HG03378 (cell line): ENCODE data around the gene RAPGEF2.
A peak's percentile ranks its signal among the peaks of the same experiment; 100 is the strongest.
"Not testable (repeated sequence)": the region's sequence is repeated elsewhere in the genome, so short reads cannot be mapped to it uniquely, and the experiment has no call there.

Experiments
- ATAC-seq: cut with Tn5 transposase; IDR thresholded peaks from one replicate; pipeline ENCODE4 v1.9.1; 2021; ENCODE audit warnings: mild to moderate bottlenecking, moderate library complexity; ENCODE audit not compliant: unreplicated experiment

Gene RAPGEF2

DNA sequence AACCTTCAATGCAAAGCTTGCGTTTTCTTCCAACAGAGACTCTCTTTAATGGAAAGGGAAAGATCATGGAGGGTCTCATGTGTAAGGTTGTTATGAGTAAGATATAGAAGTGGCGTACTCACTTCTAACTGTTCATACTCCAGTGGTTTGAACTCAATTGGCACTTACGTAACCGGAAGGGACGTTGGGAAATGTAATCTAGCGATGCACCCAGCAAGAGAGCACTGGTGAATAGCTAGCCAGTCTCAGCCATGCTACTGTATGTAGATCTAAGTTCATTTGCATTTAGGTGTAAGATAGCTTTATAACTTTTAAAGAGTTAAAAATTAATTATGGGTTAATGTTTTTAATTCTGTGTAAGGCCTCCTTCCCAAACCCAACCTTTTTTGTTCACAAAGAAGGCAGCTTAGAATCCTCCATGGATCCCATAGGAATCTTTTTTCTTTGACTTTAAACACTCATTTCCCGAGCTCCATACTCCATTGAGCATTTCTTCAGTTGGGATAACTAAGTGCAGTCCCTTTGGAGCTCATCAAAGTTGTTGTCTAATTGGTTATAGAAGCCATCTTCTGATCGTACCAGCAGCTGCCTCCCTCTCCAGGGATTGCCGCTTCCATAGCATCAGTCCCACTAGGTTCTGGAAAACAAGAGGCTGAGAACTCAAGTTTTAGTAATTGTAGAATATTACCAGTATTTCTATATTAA, 191.1 kb downstream of the RAPGEF2 start:
- no peak for ATAC-seq

DNA sequence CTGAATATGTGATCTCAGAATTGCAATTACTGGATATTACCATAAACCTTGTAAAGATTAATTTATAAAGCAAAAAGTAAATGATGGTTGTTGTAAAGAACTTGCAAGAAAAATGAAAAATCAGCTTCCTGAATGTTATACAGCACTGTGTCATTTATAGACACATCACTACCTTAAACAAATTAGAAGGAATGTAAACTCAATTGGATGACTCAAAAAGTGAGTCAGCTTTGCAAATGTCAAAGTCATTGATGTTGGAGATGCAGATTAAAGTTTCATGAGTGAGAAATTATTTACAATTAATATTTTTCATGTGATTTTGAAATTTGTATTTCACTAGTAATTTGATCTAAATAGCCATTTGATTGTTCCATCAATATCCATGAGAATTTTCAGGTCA, 193.2 kb downstream of the RAPGEF2 start:
- ATAC-seq, result no peak

DNA sequence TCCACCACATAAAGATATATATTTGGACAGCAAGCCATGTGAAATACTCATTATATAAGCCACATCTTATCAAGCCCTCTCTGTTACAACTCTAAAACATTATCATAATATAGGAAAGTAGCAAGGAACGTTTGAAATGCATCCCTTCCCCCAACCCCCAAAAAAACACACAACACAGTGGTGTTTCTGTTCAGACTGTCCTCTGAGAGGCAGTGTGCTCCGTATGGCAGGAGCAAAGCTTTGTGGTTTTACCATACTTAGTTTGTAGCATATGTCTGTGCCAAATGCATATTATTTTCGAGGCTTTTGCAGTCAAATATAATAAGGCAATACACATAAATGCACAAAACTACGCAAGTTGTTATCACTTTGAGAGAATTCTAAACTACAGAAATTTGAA, 194.2 kb downstream of the RAPGEF2 start:
- no peak for ATAC-seq

DNA sequence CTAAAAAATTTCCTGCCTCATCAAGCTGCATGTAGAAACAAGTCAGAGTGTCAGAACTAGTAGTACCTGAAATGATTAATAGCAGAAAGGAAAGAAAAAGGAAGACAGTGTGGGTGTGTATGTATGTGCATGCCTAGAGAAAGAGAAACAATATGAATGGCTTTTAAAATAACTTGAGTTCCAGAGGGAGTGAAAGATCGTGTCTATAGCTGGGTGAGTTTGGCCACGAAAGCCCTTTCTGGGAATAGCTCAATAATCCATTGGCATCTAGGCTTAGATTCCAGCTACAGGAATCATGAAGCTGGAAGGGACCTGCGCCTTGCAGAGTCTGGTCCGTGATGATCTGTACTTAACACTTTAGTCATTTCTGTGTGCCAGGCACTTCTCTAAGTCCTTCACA, 195.6 kb downstream of the RAPGEF2 start:
- ATAC-seq, result peak; percentile 88

DNA sequence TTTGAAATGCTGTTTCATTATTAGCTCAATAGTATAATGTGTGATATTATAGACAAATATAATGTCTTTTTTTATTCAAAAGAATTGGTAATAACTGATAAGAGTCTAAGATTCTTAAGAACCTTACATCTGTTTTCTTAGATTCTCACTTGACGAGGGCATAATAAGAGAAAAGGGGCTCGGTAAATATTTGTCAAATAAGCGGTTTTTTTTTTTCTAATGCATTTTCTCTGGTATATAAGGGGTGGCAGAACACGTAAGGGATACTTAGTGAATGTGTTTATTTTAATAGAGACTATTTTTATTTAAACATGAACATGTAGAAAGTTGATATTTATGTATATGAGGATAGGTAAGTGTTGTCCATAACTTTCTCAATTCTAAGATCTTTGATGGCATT, 200.6 kb downstream of the RAPGEF2 start:
- no peak for ATAC-seq

DNA sequence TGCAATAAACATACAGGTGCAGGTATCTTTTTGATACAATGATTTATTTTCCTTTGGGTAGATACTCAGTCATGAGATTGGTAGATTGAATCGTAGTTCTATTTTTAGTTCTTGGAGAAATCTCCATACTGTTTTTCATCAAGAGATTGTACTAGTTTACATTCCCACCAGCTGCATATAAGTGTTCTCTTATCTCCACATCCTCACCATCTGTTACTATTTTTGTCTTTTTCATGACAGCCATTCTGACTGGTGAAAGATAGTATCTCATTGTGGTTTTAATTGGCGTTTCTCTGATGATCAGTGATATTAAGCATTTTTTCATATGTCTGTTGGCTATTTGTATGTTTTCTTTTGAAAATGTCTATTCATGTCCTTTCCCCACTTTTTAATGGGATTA, 202.2 kb downstream of the RAPGEF2 start:
- ATAC-seq, result no peak

DNA sequence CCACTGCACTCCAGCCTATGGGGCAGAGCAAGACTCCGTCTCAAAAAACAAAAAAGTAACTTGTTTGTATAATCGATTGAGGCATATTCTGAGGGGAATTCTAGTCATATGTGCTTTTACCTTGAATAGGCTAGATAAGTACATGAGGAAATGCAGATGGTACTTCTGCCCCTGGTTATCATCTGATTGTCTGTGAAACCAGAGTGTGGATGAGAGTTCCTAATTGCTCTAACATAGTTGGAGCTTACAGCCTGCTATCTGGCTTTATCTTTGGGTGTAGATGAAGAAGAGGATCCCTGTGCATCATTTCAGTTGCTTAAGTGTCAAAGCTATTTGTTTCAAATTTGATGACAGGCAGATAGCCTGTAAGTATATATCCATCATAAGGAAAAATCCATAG, 205.1 kb downstream of the RAPGEF2 start:
- no peak for ATAC-seq

DNA sequence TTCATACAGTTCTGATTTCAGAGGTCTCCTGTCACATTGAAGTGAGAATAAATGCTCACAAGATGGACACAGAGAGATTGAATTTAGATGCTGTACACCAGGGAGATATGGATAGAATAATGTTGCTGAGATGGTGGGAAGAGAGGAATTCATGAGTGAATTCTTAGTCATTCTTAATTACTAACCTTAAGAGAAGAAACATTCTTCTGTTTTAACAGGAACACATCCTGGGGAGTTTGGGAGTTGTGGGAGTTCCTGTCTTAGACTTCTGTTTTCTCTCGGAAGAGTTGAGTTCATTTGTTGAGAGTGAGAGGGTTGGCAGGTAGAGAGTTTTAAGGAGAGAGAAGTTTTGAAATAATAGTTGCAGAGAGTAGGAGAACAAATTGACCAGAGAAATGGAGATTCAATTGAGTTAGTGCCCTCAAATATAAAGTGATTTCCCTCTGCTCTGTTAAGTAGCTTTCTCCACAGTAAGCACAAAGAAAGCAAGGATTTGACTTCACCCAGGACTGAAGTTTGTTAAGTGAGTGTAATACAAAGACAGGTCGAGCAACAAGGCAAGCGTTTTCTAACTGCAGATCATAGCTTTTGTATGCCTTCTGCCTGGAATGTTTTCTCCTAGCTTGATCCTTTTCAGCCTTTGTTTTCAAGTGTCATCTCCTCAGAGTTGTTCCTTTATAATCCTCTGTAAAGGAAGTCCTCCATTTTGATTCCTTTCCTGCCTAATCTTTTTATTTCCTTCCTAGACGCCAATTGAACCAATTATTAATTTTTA, 205.9 kb downstream of the RAPGEF2 start:
- no peak for ATAC-seq

DNA sequence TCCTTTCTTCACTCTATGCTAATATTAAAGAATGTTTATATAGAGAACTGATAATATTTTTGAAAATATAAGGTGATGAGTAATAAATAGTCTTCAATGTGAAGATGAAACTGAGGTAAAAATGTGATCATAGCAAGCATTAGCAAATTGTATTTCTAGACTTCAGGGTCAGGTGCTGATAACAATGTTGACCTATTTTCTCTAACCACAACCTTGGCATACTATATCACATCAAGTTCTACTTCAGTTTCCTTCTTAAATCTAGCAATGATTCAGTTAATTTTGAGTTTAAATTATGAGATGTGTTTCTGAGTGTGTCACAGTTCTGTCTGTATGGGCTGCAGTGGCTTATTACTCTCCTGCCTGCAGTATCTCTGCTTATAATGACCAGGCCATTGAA, 209.4 kb downstream of the RAPGEF2 start:
- no peak for ATAC-seq

DNA sequence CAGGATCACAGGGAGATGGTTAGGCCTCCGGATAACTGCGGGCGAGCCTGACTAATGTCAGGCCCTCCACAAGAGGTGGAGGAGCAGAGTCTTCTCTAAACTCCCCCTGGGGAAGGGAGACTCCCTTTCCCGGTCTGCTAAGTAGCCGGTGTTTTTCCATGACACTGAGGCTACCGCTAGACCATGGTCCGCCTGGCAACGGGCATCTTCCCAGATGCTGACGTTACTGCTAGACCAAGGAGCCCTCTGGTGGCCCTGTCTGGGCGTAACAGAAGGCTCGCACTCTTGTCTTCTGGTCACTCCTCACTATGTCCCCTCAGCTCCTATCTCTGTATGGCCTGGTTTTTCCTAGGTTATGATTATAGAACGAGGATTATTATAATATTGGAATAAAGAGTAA, 213.0 kb downstream of the RAPGEF2 start:
- not testable (repeated sequence) for ATAC-seq

DNA sequence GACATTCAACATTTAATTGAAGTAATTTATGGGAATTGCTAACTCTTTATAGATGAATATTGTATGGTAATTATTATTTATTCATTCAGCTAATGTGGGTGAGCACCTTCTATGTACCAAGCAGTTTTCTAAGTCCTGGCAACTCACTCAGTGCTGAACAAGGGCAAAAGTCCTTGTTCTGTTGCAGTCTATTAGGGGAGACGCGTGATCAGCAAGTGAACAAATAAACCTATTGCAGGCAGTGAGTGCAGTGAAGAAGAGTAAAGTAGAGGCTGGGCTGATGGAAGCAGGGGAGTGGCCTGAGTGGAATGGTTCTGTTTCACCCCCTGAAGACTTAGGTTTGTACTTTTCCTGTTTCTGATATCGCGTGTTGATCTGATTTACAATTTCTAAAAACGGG, 214.3 kb downstream of the RAPGEF2 start:
- no peak for ATAC-seq

DNA sequence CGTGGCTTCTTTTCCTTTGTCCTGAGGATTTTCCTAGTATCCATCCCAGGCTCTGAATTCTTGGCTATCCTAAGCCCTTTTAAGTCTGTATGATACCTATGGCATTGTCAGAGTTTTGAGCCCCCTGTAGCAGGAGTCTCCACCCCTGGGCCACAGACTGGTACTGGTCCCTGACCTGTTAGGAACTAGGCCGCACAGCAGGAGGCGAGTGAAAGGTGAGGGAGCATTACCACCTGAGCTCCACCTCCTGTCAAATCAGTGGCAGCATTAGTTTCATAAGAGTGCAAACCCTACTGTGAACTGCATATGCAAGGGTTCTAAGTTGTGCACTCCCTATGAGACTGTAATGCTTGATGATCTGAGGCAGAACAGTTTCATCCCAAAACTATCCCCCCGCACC, 216.1 kb downstream of the RAPGEF2 start:
- no peak for ATAC-seq

DNA sequence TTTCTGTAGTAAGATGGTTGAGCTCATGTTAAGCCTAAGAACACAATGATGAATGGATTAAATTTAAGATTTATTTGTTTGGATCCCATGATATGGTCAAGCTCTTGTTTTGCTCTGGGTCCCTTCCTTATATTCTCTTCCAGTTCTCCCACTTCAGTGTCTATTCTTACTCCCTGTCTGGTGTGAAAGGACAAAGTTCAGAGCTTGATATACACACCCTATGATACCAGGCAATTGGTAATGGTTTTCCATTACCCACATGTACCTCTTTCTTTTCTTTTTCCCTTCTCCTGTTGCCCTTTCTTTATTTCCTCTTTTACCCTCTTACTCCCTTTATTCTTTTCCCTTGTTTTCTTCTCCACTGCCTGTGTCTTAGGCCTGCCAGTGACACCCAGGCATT, 223.6 kb downstream of the RAPGEF2 start:
- ATAC-seq, result no peak

DNA sequence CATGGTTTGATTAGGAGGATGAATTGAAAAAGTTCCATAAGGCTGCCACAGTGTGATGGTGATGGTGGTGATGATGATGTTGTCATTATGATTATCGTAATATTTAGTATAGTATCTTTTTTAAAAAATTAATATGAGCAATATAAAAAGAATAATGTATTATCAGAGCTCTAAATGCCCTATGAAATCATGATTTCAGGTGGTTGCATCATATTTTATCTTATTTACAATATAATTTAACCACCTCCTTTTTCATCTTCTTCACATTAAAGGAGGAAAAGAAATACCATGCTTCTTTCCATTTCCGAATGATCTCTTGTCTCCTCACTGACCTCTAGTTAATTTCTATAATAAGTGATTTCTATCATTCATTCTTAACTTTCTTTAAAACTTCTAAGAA, 225.9 kb downstream of the RAPGEF2 start:
- no peak for ATAC-seq

DNA sequence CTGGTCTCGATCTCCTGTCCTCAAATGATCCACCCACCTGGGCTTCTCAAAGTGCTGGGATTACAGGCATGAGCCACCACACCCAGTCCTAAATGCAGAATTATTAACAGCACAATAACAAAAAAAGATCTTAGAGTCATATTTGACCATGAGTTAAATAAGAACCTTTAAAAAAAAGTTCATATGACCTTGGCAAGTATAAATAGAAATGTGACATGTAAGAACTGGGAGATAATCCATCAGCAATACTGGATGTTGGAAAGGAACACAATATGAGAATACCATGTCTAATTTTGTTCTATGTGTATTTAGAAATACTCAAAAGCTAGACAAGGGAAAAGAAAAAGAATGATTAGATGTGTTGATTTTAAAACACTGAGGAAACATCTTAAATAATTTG, 231.6 kb downstream of the RAPGEF2 start:
- ATAC-seq, result no peak

DNA sequence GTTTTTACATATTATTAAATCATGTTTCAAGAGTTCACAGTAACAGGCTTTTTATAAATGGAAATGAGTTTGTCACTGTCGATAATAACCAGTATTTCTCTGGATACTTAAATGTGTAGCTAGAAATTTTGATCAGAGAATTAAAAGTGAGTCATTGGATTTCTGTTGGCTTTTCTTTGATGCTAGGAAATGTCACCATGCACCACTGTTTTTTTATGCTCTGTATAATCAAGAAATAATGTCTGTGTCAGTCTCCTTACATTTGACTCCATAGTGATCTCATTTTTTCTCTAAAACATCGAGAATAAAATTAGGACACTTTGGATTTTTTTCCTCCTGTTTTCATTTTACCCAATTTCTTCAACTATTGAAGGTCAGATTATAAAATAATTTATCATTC, 234.2 kb downstream of the RAPGEF2 start:
- no peak for ATAC-seq

DNA sequence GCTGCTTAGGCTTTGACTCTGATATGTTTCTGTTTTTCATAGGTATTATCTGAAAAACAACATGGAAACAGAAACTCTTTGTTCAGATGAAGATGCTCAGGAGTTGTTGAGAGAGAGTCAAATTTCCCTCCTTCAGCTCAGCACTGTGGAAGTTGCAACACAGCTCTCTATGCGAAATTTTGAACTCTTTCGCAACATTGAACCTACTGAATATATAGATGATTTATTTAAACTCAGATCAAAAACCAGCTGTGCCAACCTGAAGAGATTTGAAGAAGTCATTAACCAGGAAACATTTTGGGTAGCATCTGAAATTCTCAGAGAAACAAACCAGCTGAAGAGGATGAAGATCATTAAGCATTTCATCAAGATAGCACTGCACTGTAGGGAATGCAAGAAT, 238.6 kb downstream of the RAPGEF2 start:
- ATAC-seq, result no peak

DNA sequence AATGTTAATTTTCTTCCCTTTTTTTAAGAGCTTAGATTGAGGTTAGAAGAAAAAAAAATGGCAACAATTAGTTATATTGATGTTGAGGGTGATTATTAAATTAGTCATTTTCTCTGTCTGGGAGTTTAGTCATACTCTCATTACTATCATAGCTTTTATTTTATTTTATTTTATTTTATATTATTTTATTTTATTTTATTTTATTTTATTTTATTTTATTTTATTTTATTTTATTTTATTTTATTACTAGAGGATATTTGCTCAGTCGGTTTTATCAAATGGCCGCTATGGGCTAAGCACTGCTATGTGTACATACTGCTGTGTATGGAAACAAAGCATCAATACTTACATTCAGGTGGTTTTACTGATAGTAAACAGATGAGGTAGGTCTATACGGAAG, 239.5 kb downstream of the RAPGEF2 start:
- ATAC-seq, result no peak

DNA sequence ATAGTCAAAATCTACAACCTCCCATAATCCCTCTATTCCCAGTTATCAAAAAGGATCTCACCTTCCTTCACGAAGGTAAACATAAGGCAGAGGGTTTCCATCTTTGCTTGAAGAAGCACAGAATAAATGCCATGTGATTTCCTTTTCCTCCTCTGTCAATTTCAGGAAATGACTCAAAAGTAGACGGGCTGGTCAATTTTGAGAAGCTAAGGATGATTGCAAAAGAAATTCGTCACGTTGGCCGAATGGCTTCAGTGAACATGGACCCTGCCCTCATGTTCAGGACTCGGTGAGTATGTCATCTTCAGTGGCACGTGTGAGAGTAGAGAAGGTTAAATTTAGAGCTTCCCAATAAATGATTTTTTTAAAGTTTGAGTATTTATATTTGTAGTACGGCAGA, 240.2 kb downstream of the RAPGEF2 start:
- ATAC-seq, result no peak

DNA sequence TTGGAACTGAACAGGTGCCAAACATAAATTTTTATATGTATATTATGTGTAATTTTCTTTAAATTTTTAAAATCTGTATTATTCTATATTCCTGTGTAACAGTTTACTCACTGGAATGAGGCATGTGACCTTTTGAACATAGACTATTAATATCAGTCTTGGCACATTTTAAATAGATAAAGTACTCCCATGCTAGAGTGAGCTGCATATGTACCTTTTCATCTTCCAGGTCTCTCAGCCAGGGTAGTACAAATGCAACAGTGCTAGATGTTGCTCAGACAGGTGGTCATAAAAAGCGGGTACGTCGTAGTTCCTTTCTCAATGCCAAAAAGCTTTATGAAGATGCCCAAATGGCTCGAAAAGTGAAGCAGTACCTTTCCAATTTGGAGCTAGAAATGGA, 242.0 kb downstream of the RAPGEF2 start:
- ATAC-seq, result no peak

DNA sequence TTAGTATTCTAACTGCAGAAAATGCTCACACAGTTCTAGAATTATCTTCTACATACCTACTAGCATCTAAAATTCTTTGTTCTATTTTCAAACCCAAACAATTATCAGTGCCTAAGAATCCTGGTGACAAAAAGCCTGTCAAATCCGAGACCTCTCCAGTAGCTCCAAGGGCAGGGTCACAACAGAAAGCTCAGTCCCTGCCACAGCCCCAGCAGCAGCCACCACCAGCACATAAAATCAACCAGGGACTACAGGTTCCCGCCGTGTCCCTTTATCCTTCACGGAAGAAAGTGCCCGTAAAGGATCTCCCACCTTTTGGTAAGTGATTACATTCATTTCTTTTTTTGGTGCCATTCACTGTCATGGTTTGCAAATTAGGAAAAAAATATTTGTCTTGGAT, 243.8 kb downstream of the RAPGEF2 start:
- ATAC-seq, result no peak

DNA sequence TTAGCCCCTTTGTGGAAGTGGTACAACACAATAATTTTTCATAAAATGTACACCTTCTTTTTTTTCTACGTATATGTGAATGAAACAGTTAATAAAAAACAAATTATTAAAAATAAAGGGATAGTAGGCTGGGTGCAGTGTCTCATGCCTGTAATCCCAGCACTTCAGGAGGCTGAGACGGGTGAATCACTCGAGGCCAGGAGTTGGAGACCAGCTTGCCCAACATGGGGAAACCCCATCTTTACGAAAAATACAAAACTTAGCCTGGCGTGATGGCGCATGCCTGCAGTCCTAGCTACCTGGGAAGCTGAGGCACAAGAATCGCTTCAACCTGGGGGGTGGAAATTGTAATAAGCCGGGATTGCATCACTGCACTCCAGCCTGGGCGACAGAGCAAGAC, 244.9 kb downstream of the RAPGEF2 start:
- ATAC-seq, result no peak

DNA sequence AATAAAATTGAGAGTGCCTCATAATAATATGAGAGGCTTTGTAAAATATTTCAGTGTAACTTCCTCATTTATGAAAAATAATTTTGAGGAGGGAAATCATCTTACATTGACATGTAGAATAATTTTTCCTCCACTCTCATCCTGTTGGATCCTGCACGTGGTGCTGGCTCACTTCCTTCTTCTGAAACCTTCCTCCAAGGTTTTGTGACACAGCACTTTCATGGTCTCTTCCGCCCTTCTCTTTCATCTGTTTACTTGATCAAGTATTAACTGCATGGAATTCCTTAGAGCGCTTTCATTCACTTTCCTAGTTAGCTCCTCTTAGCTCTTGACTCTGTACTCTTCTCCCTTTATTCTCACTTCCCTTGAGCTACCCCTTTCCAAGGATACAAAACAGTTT, 246.5 kb downstream of the RAPGEF2 start:
- ATAC-seq, result no peak
